ENCODE results near the gene INSR.
"Not testable (repeated sequence)": the region's sequence is repeated elsewhere in the genome, so short reads cannot be mapped to it uniquely, and the experiment has no call there.

Gene INSR

GRCh38 chr19:7101498-7102253 is 192.5 kb downstream of the INSR start:
- FAIRE-seq: no peak
- DNase-seq (ENCODE audit: low spot score): no peak

GRCh38 chr19:7099597-7099921 is 194.7 kb downstream of the INSR start:
- no peak for DNase-seq (ENCODE audit: low spot score)
- no peak for FAIRE-seq

- FAIRE-seq: no peak
These were observed 195.3 kb downstream of the INSR start for GRCh38 chr19:7098701-7099596.

DNA sequence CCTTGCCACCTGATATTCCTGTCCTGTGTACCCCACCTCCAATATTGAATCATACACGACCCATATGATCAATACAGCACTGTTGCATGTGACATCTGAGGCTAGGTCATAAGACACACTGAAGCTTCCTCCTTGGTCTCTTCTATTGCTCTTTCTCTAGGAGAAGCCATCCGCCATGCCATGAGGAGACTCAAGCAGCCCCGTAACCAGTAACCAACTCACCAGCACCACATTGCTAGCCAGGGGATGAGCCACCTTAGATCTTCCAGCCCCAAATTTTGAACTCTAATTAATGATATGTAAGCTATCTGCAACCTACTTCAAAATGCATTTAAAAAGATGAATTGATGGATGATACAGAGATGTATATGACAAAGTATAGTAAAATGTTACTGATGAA is 196.1 kb downstream of the INSR start:
- DNase-seq (ENCODE audit: low spot score) (no peak), FAIRE-seq (no peak)

More at GRCh38 chr19:7098701-7099596, 195.3 kb downstream of the INSR start:
- peak; percentile 90 for DNase-seq (ENCODE audit: low spot score)

- no peak for FAIRE-seq
- no peak for DNase-seq (ENCODE audit: low spot score)
These were observed 205.2 kb downstream of the INSR start for GRCh38 chr19:7088999-7089398.

- DNase-seq (ENCODE audit: low spot score) (no peak), FAIRE-seq (no peak)
These were observed 210.9 kb downstream of the INSR start for GRCh38 chr19:7083076-7083956.

GRCh38 chr19:7078008-7078407 is 216.2 kb downstream of the INSR start:
- FAIRE-seq (no peak), DNase-seq (ENCODE audit: low spot score) (no peak)

GRCh38 chr19:7076151-7076550 is 218.1 kb downstream of the INSR start:
- FAIRE-seq: no peak
- no peak for DNase-seq (ENCODE audit: low spot score)

- DNase-seq (ENCODE audit: low spot score): no peak
- no peak for FAIRE-seq
These were observed 219.4 kb downstream of the INSR start for GRCh38 chr19:7074705-7075282.

- FAIRE-seq (no peak), DNase-seq (ENCODE audit: low spot score) (no peak)
These were observed 221.7 kb downstream of the INSR start for GRCh38 chr19:7072541-7072940.

DNA sequence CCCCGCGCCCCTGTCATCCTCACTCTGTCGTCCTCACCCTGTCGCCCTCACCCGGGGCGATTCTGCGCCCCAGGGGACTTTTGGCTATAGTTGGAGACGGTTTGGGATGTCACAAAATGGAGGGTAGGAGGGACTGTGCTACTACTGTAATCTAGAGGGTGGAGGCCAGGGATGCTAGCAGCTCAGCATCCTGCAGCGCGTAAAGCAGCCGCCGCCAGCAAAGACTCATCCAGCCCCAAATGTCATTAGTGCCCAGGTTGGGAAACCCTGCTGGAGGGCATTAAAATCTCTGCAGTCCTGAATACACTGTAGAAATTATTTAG is 224.3 kb downstream of the INSR start:
- DNase-seq (ENCODE audit: low spot score) (no peak), FAIRE-seq (no peak)

GRCh38 chr19:7069042-7069903 is 224.9 kb downstream of the INSR start, which contains the start of gene ZNF557:
ZNF557 (plus strand) TSS chr19:7069703; CDS start chr19:7075075, 5,372 bp downstream.
- FAIRE-seq (peak; percentile 55), DNase-seq (ENCODE audit: low spot score) (peak; percentile 90)

GRCh38 chr19:7068599-7068998 is 225.6 kb downstream of the INSR start:
- no peak for DNase-seq (ENCODE audit: low spot score)
- FAIRE-seq: no peak

DNA sequence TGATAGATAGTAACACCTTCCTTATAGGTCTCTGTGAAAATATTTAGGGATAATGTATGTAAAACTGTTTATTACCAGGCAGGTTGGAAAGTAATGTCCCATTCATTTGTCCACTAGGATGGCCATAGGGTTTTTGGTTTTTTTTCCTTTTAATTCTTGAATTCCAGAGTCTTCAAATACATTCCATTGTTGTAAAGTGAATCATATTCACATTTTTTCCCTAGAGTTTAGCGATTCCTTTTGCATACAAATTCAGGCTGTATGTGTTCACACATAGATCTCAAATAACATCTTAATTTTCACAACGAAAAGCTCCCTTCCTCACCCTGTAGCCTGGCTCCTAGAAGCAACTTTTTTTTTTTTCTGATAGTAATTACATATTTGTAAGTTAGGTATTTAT is 226.5 kb downstream of the INSR start:
- DNase-seq (ENCODE audit: low spot score): no peak
- FAIRE-seq: no peak

DNA sequence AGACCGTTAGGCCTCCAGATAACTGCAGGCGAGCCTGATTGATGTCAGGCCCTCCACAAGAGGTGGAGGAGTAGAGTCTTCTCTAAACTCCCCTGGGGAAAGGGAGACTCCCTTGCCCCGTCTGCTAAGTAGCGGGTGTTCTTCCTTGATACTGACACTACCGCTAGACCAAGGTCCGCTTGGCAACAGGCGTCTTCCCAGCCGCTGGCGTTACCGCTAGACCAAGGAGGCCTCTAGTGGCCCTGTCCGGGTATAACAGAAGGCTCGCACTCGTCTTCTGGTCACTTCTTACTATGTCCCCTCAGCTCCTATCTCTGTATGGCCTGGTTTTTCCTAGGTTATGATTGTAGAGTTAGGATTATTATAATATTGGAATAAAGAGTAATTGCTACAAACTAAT is 227.1 kb downstream of the INSR start:
- not testable (repeated sequence) for DNase-seq (ENCODE audit: low spot score); FAIRE-seq

DNA sequence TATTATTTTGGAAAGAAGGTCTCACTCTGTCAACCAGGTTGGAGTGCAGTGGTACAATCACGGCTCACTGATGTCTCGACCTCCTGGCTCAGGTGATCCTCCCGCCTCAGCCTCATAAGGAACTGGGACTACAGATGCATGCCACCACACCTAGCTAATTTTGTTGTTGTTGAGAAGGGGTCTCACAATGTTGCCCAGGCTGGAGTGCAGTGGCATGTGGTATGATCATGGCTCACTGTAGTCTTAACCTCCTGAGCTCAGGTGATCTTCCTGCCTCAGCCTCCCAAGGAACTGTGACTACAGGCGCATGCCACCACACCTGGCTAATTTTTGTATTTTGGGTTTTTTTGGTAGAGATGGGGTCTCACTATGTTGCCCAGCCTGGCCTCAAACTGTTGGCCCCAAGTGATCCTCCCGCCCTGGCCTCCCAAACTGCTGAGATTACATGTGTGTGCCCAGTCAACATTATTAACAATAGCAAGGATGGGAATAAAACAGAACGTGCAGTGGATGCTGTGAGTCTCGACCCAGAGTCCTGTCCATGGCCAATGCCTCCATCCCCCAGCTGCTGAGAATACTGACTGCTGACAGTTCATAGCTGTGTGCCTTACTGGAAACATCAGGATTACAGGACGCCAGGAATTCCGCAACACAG is 230.3 kb downstream of the INSR start:
- FAIRE-seq (no peak), DNase-seq (ENCODE audit: low spot score) (no peak)

DNA sequence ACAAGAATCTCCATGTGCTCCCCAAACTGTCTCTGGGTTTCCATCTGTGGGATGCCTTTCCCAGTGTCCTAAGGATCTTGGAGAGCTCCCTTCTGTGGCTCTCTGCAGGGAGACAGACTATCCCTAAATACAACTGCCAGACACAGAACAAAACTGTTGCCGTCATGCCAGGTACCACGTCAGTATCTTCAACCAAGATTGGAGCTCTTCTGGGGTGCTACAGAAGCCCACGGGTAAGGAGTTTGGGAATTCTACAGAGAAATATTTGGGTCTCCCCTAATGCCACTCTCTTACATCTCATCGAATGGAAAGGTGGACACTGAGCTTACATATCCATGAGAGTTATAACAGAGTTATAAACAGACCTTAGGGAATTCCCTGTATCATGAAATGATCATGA is 230.9 kb downstream of the INSR start:
- FAIRE-seq: no peak
- DNase-seq (ENCODE audit: low spot score): no peak
